ENCODE measurements around the gene THRAP3.

DNA sequence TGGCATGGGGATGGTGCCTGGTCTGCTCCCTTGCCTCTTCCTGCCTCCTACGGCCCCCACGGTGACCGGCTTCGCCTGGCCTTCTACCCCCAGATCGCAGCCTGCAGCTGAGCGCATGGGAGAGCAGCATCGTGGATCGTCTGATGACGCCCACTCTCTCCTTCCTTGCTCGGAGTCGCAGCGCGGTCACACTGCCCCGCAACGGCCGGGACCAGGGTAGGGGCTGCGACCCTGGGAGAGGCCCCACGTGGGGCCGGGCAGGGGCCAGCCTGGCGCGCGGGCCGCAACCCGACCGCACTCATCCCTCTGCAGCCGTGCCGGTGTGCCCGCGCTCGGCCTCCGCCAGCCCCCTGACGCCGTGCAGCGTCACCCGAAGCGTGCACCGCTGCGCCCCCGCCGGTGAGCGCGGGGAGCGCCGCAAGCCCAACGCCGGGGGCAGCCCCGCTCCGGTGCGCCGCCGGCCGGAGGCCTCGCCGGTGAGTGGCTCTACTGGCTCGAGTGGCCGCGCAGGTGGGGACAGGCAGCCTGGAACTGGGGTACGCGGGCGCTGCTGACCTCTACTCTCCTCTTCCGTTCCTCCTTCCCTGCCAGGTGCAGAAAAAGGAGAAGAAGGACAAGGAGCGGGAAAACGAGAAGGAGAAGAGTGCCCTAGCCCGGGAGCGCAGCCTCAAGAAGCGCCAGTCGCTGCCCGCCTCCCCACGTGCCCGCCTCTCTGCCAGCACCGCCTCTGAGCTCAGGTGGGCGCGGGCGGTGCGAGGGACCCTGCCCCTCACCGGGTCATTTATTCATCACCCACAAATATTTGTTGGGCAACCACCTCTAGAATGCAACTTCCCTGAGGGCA lies 47.9 kb upstream of the THRAP3 start:
- TF ChIP-seq, protein P1, sequence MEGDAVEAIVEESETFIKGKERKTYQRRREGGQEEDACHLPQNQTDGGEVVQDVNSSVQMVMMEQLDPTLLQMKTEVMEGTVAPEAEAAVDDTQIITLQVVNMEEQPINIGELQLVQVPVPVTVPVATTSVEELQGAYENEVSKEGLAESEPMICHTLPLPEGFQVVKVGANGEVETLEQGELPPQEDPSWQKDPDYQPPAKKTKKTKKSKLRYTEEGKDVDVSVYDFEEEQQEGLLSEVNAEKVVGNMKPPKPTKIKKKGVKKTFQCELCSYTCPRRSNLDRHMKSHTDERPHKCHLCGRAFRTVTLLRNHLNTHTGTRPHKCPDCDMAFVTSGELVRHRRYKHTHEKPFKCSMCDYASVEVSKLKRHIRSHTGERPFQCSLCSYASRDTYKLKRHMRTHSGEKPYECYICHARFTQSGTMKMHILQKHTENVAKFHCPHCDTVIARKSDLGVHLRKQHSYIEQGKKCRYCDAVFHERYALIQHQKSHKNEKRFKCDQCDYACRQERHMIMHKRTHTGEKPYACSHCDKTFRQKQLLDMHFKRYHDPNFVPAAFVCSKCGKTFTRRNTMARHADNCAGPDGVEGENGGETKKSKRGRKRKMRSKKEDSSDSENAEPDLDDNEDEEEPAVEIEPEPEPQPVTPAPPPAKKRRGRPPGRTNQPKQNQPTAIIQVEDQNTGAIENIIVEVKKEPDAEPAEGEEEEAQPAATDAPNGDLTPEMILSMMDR (IDR thresholded peaks at IDR 0.05) = peak; percentile 37 to 54 (median 43)
- TF ChIP-seq POLR2AphosphoS5 (IDR thresholded peaks at IDR 0.05) = no peak

Data from esophagus muscularis mucosa (tissue), 3 donors.